D721Med (cell line): ENCODE data around the gene CITED2.

ENCODE experiments used
- DNase-seq: peaks from one replicate; pipeline ENCODE4 v3.0.0; 2011; ENCODE audit warnings: low spot score; ENCODE audit not compliant: insufficient read length
- FAIRE-seq: peaks from 2 replicates; lab custom pipeline; 2011; peaks lifted over from hg19 to GRCh38; lab: Jason Lieb, UNC
- CTCF ChIP-seq: IDR thresholded peaks from 2 replicates; pipeline ENCODE4 v1.5.1; 2012; ENCODE audit warnings: mild to moderate bottlenecking, control low read depth; ENCODE audit not compliant: insufficient read depth; ENCODE audit errors: missing control alignments

CITED2 gene

GRCh38 chr6:139386404-139386803 lies 12.0 kb upstream of the CITED2 start:
- TF ChIP-seq CTCF: no peak
- FAIRE-seq (no peak), DNase-seq (no peak)

GRCh38 chr6:139381216-139381865 lies 6.9 kb upstream of the CITED2 start:
- DNase-seq: no peak
- no peak for TF ChIP-seq CTCF
- FAIRE-seq: no peak

- no peak for DNase-seq
- no peak for TF ChIP-seq CTCF
- FAIRE-seq: no peak
Observed at GRCh38 chr6:139380611-139381010, 6.2 kb upstream of the CITED2 start.

GRCh38 chr6:139380168-139380567 lies 5.7 kb upstream of the CITED2 start:
- FAIRE-seq: no peak
- DNase-seq: no peak
- no peak for TF ChIP-seq CTCF

GRCh38 chr6:139378882-139379341 lies 4.5 kb upstream of the CITED2 start:
- DNase-seq: no peak
- no peak for FAIRE-seq
- no peak for TF ChIP-seq CTCF

- TF ChIP-seq CTCF: no peak
- DNase-seq (no peak), FAIRE-seq (no peak)
Observed at GRCh38 chr6:139378226-139378625, 3.8 kb upstream of the CITED2 start.

- no peak for FAIRE-seq
- TF ChIP-seq CTCF: no peak
- no peak for DNase-seq
Observed at GRCh38 chr6:139376604-139377218, 2.3 kb upstream of the CITED2 start.
